Measurements from ENCODE around the gene SCMH1. TPM values are rescaled to one million over a fixed set of nuclear protein-coding genes. Genes with fewer than 3 reads are reported as not detected.

SCMH1 gene
- total and polyA plus RNA-seq, 2 experiments from 2014 or later, result 15.0 to 19.4 TPM

- no peak for TF ChIP-seq ZNF462 (CRISPR knock-in tag; IDR thresholded peaks at IDR 0.05)
- no peak for TF ChIP-seq CTCF (conservative IDR thresholded peaks at IDR 0.05; ENCODE audit: low read depth in 2 of 2)
- no peak for TF ChIP-seq POLR2AphosphoS5 (IDR thresholded peaks at IDR 0.05; ENCODE audit: low read depth)
- TF ChIP-seq ZNF331 (CRISPR knock-in tag; IDR thresholded peaks at IDR 0.05; ENCODE audit: low read depth), result no peak
Measured at GRCh38 chr1:41006942-41007865, 234.9 kb downstream of the SCMH1 start (continued).

GRCh38 chr1:41005876-41006275 is 236.2 kb downstream of the SCMH1 start:
- Histone ChIP-seq H3K4me1 (ENCODE audit: insufficient read depth) (no peaks in the 10 kb centered on the region), H3K27ac (ENCODE audit: low read depth) (no peak overlapping the region), H3K4me3 (no peak overlapping the region), H3F3A (replicated peaks; ENCODE audit: low read depth) (no peaks in the 10 kb centered on the region), H4K20me1 (replicated peaks; ENCODE audit: insufficient read depth) (peaks cover 24% of the 10 kb centered on the region), H2AFZ (no peak overlapping the region), H3K36me3 (ENCODE audit: insufficient read depth) (peaks cover 72% of the 10 kb centered on the region), H3K79me2 (replicated peaks; ENCODE audit: insufficient read depth) (no peaks in the 10 kb centered on the region; the same call in 1 of the 2 replicates), H3K27me3 (ENCODE audit: insufficient read depth) (no peaks in the 10 kb centered on the region), H3K4me2 (no peak overlapping the region), H3K9me2 (ENCODE audit: insufficient read depth) (no peaks in the 10 kb centered on the region)
- no peaks in the 10 kb centered on the region; the same call in 2 of the 3 replicates for H3K9me3 Mint-ChIP-seq
- no peaks in the 10 kb centered on the region for H3K27me3 Mint-ChIP-seq (ENCODE audit: insufficient read depth, low read depth, poor library complexity)
- DNase-seq (ENCODE audit: low spot score) (no peak), ATAC-seq (no peak)
- no peak overlapping the region for H3K4me3 Mint-ChIP-seq
- H3K4me1 Mint-ChIP-seq, result no peaks in the 10 kb centered on the region
- H3K27ac Mint-ChIP-seq, result no peak overlapping the region
- H3K36me3 Mint-ChIP-seq (ENCODE audit: low read depth), result peaks cover 100% of the 10 kb centered on the region
- TF ChIP-seq ETS1 (IDR thresholded peaks at IDR 0.05), result no peak
- no peak for TF ChIP-seq EZH2phosphoT487 (IDR thresholded peaks at IDR 0.05; ENCODE audit: unreplicated experiment)
- TF ChIP-seq REST (IDR thresholded peaks at IDR 0.05; ENCODE audit: unreplicated experiment), result no peak
- no peak for TF ChIP-seq CREB1 (CRISPR knock-in tag; IDR thresholded peaks at IDR 0.05; ENCODE audit: low read depth)
- no peak for TF ChIP-seq ZNF331 (CRISPR knock-in tag; IDR thresholded peaks at IDR 0.05; ENCODE audit: low read depth)
- no peak for TF ChIP-seq POLR2AphosphoS5 (IDR thresholded peaks at IDR 0.05; ENCODE audit: low read depth)
- no peak for TF ChIP-seq EZH2 (IDR thresholded peaks at IDR 0.05; ENCODE audit: low read depth, unreplicated experiment)
- TF ChIP-seq JUNB (IDR thresholded peaks at IDR 0.05; ENCODE audit: unreplicated experiment), result no peak
